Measurements from ENCODE around the gene MYO1A.

MYO1A gene

GRCh38 chr12:57049119-57049446 lies 846 bp downstream of the MYO1A start:
- no peak overlapping the region for H3K27ac ChIP-seq
- TF ChIP-seq CTCF (conservative IDR thresholded peaks at IDR 0.05) = no peak

GRCh38 chr12:57048423-57049118 lies 1.4 kb downstream of the MYO1A start:
- TF ChIP-seq CTCF (conservative IDR thresholded peaks at IDR 0.05) = no peak
- no peak overlapping the region for H3K27ac ChIP-seq

- TF ChIP-seq CTCF (conservative IDR thresholded peaks at IDR 0.05) = no peak
- H3K27ac ChIP-seq = no peak overlapping the region
These were observed 1.9 kb downstream of the MYO1A start for GRCh38 chr12:57047981-57048380.

- no peak overlapping the region for H3K27ac ChIP-seq
- TF ChIP-seq CTCF (conservative IDR thresholded peaks at IDR 0.05) = no peak
These were observed 2.7 kb downstream of the MYO1A start for GRCh38 chr12:57046947-57047890.

- no peak for TF ChIP-seq CTCF (conservative IDR thresholded peaks at IDR 0.05)
- no peak overlapping the region for H3K27ac ChIP-seq
These were observed 3.7 kb downstream of the MYO1A start for GRCh38 chr12:57046086-57046791.

- no peak overlapping the region for H3K27ac ChIP-seq
- no peak for TF ChIP-seq CTCF (conservative IDR thresholded peaks at IDR 0.05)
These were observed 5.0 kb downstream of the MYO1A start for GRCh38 chr12:57044889-57045288.

- H3K27ac ChIP-seq = no peak overlapping the region
- TF ChIP-seq CTCF (conservative IDR thresholded peaks at IDR 0.05) = no peak
These were observed 5.5 kb downstream of the MYO1A start for GRCh38 chr12:57044468-57044867.

Measured in VCaP (cell line).